ENCODE results near the gene KLF5.
"Not testable (repeated sequence)": the region's sequence is repeated elsewhere in the genome, so short reads cannot be mapped to it uniquely, and the experiment has no call there.

The KLF5 gene

DNA sequence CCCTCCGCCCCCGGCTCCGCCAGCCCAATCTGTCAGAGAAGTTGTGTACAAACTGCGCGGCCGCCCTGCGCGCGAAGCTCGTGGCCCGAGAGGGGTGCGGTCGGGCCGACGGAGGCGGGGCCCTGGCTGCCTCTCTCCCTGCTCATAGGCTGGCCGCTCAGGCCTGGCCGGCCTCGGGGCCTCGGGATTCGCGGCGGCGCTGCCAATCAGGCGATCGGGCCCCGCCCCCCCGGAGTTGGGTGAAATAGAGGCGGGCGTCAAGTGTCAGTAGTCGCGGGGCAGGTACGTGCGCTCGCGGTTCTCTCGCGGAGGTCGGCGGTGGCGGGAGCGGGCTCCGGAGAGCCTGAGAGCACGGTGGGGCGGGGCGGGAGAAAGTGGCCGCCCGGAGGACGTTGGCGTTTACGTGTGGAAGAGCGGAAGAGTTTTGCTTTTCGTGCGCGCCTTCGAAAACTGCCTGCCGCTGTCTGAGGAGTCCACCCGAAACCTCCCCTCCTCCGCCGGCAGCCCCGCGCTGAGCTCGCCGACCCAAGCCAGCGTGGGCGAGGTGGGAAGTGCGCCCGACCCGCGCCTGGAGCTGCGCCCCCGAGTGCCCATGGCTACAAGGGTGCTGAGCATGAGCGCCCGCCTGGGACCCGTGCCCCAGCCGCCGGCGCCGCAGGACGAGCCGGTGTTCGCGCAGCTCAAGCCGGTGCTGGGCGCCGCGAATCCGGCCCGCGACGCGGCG is at the start of gene KLF5:
KLF5 (plus strand) TSS at position 270 of the 724 bp plus-strand sequence; CDS start at position 593, 323 bp downstream.
- peak; percentile 95 for DNase-seq

GRCh38 chr13:73011751-73012150 is 47.1 kb upstream of the KLF5 start:
- no peak for DNase-seq

- no peak for DNase-seq
Measured at GRCh38 chr13:73015805-73016204, 43.0 kb upstream of the KLF5 start.

DNA sequence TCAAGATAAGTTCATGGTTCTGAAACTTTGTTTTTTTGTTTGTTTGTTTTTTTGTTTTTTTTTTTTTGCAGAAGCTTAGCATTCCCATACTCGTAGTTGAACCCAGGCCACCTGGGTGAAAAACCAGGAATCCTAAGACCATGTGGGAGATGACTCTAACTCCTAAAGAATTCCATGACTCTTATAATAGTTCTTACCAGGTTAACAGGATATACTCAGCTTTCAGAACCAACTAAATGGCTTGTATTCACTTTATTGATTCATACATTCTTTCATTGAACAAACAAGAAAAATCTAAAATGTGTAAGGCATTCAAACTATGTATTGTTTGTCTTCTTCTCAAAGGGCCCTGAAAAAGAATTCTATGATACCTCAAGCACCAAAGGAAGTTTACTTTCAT is 40.5 kb upstream of the KLF5 start:
- no peak for DNase-seq

GRCh38 chr13:73025217-73026012 is 33.4 kb upstream of the KLF5 start:
- DNase-seq, result no peak

GRCh38 chr13:73034901-73035300 is 23.9 kb upstream of the KLF5 start:
- no peak for DNase-seq

- no peak for DNase-seq
Measured at GRCh38 chr13:73035660-73036059, 23.1 kb upstream of the KLF5 start.

GRCh38 chr13:73036566-73036965 is 22.2 kb upstream of the KLF5 start:
- DNase-seq, result no peak

DNA sequence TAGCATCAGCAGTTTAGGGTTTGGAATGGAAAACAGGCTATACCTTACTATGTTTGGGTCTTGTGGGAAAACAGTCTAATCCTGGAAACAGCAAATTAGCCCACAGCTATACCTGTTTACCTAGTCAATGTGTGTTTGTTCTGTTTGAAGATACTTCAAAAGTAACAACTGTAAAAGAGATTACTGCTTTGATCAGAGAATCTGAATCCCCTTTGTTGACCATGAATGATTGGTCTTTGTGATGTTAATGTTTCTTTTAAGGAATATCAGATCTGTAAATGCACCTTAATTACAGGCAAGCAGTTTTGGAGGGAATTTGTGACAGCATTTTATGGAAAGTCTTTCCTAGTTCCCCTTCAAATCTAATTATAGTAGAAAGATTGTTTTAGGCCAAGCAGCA is 20.7 kb upstream of the KLF5 start:
- no peak for DNase-seq

- no peak for DNase-seq
Measured at GRCh38 chr13:73039201-73040108, 19.4 kb upstream of the KLF5 start.

GRCh38 chr13:73040484-73040883 is 18.3 kb upstream of the KLF5 start:
- peak; percentile 54 for DNase-seq

- DNase-seq, result peak; percentile 95
Measured at GRCh38 chr13:73040968-73041596, 17.7 kb upstream of the KLF5 start.

DNA sequence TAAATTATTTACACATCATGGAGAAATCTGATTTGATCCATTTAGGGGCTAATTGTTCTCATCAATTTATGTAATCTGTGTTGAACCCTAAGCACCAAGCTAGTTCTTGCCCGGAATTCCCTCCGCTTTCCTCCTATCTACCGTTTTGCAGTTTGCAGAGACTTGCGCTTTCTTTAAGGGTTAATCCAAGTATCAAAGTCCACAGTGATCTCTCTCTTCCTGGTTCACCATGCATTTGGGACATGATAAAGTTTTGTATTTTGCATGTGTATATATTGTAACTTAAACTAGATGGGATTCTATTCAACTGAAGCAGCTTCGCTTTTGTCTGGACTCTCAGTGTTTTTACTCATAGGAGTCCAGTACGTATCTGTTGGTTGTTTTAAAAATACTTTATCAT is 13.8 kb upstream of the KLF5 start:
- no peak for DNase-seq

GRCh38 chr13:73048615-73049014 is 10.2 kb upstream of the KLF5 start:
- DNase-seq, result not testable (repeated sequence)

DNA sequence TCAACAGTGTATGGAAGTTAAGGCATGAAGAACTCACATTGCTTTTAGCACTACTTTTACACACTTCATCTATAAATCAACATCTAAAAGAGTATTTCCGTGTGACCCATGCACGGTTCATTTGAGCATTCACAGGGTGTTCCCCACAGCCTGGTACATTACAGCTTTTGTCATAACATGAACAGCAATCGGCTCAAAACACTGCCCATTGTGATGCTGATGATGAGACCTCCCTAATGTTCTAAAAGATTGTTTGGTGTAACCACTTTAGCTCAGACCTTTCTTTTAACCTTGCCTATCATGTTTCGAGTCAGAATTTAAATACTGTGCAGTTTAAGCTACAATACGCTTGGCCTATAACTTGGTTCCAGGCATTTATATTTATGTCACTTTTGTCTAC is 4.1 kb upstream of the KLF5 start:
- no peak for DNase-seq

GRCh38 chr13:73055813-73056564 is 2.8 kb upstream of the KLF5 start:
- no peak for DNase-seq

DNA sequence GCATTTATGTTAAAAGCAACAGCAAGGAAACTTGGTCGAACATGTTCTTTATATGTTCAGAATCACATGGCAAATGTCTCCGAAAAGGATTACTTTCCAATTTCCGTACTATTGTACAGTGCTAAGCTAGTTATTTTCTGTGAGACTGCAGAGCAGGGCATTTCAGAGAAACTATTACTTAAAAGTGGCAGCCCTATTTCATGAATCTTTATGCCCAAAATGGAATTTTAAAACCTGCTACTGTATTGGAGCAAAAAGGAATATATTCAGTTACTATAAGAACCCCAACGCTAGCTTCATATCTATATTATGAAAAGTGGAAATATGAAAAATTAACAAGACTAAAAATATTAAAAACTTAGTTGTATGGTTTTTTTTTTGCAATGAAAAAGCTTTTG is 2.2 kb upstream of the KLF5 start:
- no peak for DNase-seq

DNA sequence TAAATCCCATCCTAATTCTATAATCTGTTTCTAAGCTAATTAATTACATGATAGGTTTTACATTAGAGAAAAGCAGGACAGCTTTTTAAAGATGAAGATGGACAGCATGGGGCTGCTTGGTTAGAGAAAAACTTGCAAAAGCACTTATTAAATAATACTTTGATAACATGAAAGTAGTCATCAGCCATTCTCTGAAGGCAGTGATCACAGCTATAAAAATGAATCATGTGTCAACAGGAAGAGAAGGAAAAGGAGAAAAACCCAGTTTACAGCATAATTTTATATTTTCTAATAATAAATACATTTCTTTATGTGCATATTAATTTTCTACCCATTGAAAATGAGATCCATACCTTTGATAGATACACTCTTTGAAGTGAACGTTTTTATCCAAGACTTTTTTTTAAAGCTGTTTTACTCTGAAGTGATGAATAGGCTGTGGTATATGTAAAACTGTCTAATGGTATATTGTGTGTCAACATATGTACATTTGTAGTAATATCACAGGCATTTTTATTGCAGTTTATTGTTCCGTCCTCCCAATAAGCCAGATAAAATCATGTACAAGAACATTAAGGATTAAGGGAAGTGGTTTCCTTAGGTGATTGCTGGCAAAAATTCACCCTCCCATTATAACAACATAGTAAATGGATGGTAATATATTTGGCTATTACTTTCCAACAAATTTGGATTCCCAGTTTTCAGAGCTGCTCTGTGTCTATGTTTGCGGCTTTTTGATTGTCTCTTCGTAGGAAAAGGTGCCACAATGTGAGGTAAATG is 1.3 kb upstream of the KLF5 start:
- DNase-seq, result no peak

- no peak for DNase-seq
Measured at GRCh38 chr13:73058064-73058313, 816 bp upstream of the KLF5 start.

GRCh38 chr13:73058432-73058735 is 421 bp upstream of the KLF5 start:
- no peak for DNase-seq

DNA sequence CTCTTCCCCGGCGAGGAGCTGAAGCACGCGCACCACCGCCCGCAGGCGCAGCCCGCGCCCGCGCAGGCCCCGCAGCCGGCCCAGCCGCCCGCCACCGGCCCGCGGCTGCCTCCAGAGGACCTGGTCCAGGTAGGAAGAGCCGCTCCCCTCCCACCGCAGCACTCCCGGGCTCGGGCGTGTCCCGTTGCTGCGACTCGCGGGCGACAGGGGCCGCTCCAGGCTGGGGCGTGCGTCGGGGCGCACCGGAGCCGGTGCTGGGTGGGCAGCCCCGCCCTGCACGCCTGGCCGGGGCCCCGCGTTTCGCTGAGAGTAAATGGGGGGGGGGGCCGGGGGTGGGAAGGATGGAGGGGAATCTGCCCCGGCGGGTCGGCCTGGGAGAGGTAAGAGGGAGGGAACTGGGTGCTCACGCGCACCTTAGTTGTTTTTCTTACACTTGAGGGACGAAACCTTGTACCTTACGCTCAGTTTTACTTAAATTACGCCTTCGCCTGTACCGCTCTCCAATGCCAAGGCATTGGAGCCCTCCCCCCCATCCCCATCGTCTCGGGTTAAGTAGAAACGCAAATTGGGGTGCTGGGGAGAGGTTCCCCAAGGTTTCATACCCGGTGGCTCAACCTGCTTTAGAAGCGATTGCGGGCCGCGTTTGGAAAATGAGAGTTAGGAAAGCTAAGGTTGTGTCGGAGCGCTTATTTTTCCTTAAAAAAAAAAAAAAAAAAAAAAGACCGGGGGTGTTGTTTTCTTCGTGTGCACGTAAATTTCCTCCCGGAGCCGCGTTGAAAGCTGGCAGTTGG is 850 bp downstream of the KLF5 start:
- peak; percentile 56 for DNase-seq
